Epithelial cell of prostate (primary cell): ENCODE measurements around the gene RORB.
"Not testable (repeated sequence)": the region's sequence is repeated elsewhere in the genome, so short reads cannot be mapped to it uniquely, and the experiment has no call there.

Experiments used
- DNase-seq: peaks from one replicate; pipeline ENCODE4 v3.0.0-alpha.2; 2011; ENCODE audit warnings: low read depth, low spot score
- H3K27ac ChIP-seq: fragments of 450-650 bp; 2 replicates; pipeline ENCODE4 v1.5.1; 2017; ENCODE audit warnings: mild to moderate bottlenecking

Gene RORB

GRCh38 chr9:74511333-74511732, 14.2 kb downstream of the RORB start:
- no peak for DNase-seq
- H3K27ac ChIP-seq, result no peak overlapping the region

- DNase-seq, result no peak
Observed at GRCh38 chr9:74512416-74512815, 15.3 kb downstream of the RORB start.

GRCh38 chr9:74513221-74513620, 16.1 kb downstream of the RORB start:
- no peak overlapping the region for H3K27ac ChIP-seq
- no peak for DNase-seq

More at GRCh38 chr9:74512416-74512815, 15.3 kb downstream of the RORB start:
- H3K27ac ChIP-seq, result no peak overlapping the region

DNA sequence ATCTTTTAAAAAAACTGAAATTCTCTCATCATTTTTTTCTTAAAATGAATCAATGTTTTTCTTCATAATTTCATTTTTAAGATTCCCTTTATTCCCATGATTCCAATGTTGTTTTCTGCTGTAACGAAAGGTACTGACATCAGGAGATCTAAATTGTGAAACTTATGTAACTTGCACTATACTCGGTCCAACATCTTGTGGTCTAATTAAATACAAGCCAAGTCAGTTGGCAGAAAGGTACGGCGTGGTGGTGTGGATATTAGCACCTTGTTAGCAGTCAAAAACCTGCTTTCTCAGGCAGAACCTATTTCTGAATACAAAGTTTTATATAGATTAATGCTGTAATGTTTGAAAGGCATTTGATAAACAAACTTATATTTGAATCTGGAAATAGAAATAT, 20.1 kb downstream of the RORB start:
- no peak for DNase-seq
- no peak overlapping the region for H3K27ac ChIP-seq

DNA sequence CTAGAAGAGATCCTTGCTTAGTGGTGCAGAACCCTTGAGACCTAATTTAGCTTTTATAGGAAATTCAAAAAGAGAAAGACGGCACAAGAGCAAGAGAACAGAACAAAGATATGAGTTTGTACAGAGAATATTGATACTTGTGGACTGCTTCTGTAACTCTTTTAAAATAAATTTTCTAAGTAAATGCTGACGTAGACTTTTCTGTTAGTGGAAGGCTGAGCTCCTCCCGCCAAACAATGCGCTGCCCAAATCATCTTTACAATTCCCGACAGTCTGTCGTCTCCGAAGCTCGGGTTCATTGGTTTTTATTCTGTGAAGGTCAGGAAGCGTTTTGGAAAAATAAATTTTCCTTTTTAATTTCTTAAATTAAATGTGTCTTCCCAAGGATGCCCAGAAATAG, 22.3 kb downstream of the RORB start:
- H3K27ac ChIP-seq, result no peak overlapping the region
- no peak for DNase-seq

- H3K27ac ChIP-seq, result no peak overlapping the region
- DNase-seq, result no peak
Observed at GRCh38 chr9:74521009-74521408, 23.9 kb downstream of the RORB start.

GRCh38 chr9:74524289-74524688, 27.2 kb downstream of the RORB start:
- H3K27ac ChIP-seq, result no peak overlapping the region
- no peak for DNase-seq

GRCh38 chr9:74526215-74526614, 29.1 kb downstream of the RORB start:
- no peak for DNase-seq
- H3K27ac ChIP-seq, result no peak overlapping the region

DNA sequence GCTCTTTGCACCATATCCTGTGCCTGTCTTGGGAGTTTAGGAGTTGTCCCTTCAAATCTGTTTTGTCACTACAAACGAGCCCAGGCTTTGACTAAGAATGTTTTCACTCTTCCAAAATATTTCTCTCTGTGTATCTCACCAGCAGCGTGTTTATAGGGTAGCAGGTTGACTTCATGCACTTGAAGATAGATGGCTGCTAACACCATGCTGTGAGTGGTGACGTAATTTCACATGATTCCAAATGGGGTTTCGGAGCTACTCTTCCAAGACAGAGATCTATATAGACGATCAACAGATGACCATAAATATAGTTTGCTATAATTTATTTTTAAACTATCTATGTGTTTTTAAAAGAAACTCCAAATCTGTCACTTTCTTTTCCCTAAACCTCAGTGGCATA, 30.6 kb downstream of the RORB start:
- H3K27ac ChIP-seq, result no peak overlapping the region

DNA sequence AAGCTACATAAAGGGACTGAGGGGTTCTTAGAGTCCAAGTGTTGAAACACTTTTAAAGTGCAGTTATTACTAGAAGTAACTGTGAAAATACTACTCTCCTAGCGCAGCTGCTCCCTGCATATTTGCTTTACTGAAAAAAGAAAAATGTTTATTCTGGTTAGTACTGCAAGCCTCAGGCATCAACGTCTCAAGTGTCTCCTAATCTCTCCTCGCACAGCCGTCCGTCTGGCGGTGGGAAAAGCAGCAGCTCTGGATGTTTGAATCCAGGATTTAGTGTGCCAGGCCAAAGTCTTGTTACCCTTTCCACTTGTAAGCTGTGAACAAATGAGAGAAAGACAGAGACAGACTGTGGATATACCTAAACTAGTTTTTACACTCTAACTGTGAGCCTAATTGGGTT, 31.1 kb downstream of the RORB start:
- no peak for DNase-seq
- no peak overlapping the region for H3K27ac ChIP-seq

More for the DNA sequence above, 30.6 kb downstream of the RORB start:
- DNase-seq, result no peak

GRCh38 chr9:74530458-74530857, 33.3 kb downstream of the RORB start:
- DNase-seq, H3K27ac ChIP-seq: not testable (repeated sequence)

DNA sequence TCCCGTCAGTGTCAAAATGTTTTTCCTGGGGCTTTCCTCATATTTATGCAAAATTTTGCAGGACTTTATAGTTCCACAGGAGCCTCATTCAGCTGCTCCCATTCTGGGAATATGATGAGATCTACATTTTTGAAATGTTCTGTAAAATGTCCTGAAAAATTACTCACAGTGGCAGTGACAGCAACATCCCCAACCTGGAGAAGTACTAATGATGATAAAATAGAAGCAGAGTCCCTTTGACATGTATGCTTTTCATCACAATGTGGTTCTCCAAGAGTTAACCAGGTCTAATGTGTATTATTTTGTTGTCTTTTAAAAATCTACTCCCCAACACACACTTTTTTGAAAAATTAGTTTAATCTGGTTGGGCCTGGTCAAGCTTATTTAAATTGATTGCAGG, 36.1 kb downstream of the RORB start:
- no peak for DNase-seq
- H3K27ac ChIP-seq, result no peak overlapping the region

GRCh38 chr9:74534841-74535240, 37.7 kb downstream of the RORB start:
- H3K27ac ChIP-seq, result no peak overlapping the region

DNA sequence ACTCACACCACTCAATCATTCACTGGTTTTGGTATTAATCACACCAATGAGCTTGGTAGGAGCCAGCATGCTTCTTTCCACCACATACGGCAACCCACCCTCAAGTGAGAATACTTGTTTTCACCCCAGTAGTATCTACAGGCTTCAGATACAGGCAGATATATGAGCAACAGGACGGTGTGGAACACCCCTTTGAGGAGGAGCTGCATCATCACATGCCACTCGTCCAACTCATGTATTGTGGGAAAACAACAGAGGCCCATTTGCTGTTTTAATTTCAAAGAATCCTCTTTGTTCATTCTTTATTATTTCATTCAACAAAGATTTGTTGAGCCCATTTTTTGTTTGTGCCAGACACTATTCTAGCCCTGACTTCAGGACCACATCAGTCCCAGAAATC, 46.0 kb downstream of the RORB start:
- no peak for DNase-seq
- no peak overlapping the region for H3K27ac ChIP-seq

More at GRCh38 chr9:74534841-74535240, 37.7 kb downstream of the RORB start:
- no peak for DNase-seq

GRCh38 chr9:74551266-74551665, 54.1 kb downstream of the RORB start:
- H3K27ac ChIP-seq, result no peak overlapping the region
- no peak for DNase-seq

- DNase-seq, result no peak
- H3K27ac ChIP-seq, result no peak overlapping the region
Observed at GRCh38 chr9:74554751-74555419, 57.8 kb downstream of the RORB start.

DNA sequence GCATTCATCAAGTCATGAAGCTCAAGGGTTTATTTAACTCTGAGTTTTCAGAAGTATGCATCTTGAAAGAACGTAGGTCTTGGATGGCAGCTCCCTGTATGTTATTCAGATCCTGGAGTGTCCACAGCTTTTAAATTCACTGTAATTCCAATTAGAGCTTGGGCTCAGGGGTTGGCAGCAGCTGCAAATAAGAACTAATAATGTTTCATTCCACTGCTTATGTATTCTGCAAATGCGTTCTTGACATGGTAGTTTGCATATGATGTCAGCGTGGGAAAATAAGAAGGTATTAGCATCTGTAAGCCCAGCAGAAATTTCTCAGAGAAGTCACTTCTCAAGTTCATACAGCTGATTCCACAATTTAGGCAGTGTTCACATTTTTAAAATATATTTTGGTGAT, 58.4 kb downstream of the RORB start:
- no peak overlapping the region for H3K27ac ChIP-seq
- DNase-seq, result no peak

- no peak for DNase-seq
- H3K27ac ChIP-seq, result no peak overlapping the region
Observed at GRCh38 chr9:74556685-74557084, 59.5 kb downstream of the RORB start.

DNA sequence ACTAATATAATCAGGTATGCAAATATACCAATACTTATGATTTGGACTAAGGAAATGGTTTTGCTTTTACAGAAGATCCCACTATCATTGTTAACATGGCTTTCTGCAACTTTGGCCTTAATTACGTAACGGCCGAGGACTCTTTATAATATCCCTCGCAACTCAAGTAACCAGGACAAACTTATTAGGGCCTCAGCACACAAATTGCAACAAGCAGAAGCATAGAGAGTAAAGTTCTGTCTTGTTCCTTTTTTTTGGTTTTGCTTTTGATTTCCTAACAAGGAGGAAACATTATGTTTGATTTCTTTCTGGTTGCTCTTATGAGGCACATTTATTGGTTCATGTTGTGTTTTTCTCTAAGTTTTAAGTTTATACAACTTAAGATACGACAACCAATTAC, 60.4 kb downstream of the RORB start:
- no peak overlapping the region for H3K27ac ChIP-seq
- no peak for DNase-seq

- DNase-seq, result no peak
- no peak overlapping the region for H3K27ac ChIP-seq
Observed at GRCh38 chr9:74562611-74563010, 65.5 kb downstream of the RORB start.

- DNase-seq, result no peak
- H3K27ac ChIP-seq, result no peak overlapping the region
Observed at GRCh38 chr9:74570879-74571512, 73.9 kb downstream of the RORB start.

DNA sequence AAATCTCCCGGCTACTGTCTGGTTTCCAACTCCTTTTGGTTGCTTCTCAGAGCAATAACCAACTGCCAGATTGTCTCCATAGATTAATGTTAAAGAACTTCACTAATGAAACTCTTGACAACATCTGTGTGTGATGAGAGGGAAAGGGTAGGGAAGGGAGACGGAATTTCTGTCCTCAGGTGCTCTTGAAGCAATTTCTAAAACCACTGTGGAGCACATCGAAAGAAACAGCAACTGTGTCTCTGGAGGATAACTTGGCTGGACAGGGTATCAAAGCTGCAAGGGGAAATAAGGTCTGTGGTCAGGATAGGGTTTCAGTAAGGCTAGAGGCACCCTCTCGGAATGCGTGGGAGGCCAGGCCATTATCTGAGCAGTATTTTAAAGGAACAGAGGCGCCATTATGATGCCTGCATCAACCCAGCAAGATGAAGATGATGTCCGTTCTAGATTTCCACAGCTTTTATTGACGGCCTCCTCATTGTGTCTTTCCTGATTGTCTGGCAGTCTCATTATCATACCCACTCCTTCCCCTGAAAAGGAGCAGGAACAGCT, 76.6 kb downstream of the RORB start:
- DNase-seq, result no peak
- H3K27ac ChIP-seq, result no peak overlapping the region
